Measurements from ENCODE around the gene SEC16B.

SEC16B gene, protein sequence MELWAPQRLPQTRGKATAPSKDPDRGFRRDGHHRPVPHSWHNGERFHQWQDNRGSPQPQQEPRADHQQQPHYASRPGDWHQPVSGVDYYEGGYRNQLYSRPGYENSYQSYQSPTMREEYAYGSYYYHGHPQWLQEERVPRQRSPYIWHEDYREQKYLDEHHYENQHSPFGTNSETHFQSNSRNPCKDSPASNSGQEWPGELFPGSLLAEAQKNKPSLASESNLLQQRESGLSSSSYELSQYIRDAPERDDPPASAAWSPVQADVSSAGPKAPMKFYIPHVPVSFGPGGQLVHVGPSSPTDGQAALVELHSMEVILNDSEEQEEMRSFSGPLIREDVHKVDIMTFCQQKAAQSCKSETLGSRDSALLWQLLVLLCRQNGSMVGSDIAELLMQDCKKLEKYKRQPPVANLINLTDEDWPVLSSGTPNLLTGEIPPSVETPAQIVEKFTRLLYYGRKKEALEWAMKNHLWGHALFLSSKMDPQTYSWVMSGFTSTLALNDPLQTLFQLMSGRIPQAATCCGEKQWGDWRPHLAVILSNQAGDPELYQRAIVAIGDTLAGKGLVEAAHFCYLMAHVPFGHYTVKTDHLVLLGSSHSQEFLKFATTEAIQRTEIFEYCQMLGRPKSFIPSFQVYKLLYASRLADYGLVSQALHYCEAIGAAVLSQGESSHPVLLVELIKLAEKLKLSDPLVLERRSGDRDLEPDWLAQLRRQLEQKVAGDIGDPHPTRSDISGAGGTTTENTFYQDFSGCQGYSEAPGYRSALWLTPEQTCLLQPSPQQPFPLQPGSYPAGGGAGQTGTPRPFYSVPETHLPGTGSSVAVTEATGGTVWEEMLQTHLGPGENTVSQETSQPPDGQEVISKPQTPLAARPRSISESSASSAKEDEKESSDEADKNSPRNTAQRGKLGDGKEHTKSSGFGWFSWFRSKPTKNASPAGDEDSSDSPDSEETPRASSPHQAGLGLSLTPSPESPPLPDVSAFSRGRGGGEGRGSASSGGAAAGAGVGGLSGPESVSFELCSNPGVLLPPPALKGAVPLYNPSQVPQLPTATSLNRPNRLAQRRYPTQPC

GRCh38 chr1:177969825-177970371 lies at the start of gene SEC16B:
TSS of gene SEC16B (minus strand) at chr1:177970058. CDS start at chr1:177967981, 2,077 bp downstream.
- DNase-seq: no peak

DNA sequence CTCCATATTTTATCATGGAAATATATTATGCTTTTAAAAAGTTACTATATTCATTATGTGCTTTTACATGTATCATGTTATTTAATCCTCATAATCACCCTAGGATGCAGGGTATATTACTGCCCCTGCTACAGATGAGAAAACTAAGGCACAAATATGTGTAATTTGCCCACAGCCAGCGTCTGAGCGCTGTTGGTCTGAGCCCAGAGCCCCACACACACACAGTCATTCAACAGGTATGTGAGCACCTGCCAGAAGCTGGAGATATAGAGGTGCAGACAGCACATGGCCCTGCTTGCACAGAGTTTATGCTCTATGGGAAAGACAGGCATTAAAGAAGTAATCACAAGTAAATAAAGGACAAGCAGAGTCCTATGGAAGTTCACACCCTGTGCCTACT lies 49.8 kb upstream of the SEC16B start:
- no peak for DNase-seq

DNA sequence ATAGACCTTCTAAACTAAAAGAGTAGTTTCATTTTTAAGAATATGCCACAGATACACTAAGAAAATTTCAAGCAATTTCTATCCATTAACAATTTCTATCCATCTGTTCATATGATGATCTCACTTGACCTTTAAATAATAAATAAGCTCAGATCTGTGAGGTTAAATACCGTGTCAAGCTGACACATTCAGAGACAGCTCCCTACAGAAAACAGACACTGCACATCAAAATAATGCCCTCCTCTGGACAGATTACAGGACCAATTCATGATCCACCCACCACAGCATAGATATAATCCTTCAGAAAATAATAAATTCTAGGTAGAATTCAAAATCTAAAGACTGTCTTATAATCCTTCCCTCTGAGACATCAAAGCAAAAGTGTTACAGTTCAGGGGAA lies 49.4 kb upstream of the SEC16B start:
- no peak for DNase-seq

DNA sequence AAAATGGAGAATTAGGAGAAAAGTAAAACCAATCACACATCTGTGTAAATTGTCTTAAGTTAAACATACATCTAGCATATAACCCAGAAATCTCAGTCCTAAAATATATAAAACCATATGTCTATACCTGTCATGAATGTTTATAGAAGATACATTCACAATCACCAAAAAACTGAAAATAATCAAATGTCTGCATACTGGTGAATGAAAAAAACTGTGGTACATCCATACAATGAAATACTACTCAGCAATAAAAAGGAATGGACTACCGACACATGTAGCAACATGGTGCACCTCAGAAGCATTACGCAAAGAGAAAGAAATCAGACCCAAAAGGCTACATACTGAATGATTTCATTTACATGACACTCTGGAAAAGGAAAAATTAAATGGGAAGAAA lies 47.7 kb upstream of the SEC16B start:
- DNase-seq: no peak

DNA sequence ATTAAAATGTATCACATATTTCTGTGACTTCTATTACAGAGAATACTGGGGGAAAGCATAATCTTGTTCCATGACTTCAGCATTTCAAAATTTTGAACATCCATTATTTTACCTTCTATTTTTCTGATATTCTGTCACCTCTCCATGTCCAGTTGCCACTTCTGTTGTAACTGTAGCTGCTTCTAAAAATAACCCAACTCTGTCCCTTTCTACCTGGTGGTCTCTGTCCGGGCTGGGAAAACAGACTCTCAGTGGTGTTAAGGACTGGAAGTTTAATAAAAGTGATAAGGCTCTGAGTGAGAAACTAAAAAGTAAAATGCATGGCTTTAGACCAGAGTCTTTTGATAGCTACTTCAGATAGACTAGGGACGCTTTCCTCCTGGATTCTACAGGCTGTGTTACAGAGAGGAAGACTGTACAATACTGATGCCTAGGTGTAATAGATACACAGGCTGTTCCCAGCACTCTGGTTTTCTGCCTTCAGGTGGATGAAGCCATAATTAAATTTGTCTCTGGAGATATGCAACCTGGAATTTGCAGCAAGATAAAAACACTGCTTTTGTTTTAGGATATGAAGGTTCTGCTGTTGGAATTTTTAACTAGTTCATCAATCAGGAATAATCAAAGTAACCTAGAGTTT lies 42.1 kb upstream of the SEC16B start:
- DNase-seq: no peak

DNA sequence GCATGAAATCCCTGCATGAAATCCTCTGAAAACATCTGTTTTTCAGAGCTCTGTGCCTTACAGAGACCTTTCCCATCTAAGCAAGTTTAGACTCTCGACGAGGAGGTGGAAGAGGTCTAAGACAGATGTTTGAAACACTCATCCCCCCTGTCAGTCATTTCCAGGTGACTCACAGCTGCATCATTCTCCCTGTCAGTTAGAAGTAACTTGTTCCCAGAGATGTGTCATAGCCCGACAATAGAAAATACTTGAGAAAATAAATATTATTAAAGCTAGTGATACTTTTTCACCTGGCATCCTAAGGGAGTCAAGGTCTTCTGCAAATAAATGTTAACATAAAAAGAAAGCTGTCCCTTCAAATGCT lies 41.6 kb upstream of the SEC16B start:
- peak in 6 of 56 donors; percentile 9 to 47 (median 16) for DNase-seq

DNA sequence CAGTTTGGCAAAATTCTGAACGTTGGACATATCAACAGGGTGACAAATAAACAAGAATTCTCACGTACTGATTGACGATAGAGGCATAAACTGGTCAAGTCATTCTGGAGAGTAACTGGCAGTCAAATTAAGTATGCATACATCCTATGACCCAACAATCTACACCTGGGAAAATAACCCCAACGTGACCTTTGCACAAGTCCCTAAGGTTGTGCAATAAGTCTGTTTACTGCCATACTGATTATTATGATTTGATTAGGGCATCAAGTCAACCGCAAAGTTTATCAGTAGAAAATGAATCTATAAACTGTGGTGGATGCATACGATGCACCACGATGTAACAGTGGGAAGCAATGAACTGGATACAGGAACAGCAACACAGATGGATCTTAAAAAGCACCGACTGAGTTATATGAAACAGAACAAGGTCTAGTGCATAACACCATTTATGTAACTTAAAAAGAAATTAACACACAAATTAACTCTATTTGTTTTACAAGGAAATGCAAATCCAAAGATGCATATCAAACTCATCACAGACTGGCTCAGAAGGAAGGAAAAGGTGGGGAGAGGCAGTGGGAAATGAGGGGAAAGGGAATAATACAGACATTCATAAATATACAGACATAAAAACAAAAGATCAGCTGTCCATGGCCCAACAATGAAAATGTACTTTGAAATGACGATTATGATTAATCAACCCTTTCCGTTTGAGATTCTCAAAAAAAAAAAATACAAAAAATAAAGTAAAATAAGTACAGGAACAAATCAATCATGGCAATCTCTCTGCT lies 41.0 kb upstream of the SEC16B start:
- DNase-seq: no peak

DNA sequence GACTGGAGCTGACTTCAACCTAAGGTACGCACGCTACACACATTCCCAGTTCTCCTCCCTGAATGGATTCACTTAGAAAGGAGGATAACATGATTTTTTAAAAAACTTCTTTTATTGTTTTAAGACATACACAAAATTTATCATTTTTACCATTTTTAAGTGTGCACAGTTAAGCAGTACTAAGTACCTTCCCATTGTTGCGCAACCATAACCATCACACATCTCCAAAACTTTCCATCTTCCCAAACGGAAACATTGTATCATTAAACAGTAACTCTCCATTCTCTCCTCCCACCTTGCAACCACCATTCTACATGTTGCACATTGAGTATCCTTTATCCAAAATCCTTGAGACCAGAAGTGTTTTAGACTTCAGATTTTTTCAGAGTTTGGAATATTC lies 36.2 kb upstream of the SEC16B start:
- no peak for DNase-seq

GRCh38 chr1:178005450-178005849 lies 35.6 kb upstream of the SEC16B start:
- DNase-seq: peak in 8 of 56 donors; percentile 11 to 32 (median 26)

GRCh38 chr1:178004926-178005391 lies 35.1 kb upstream of the SEC16B start:
- DNase-seq: peak in 7 of 56 donors; percentile 3 to 32 (median 9)

GRCh38 chr1:177998696-177999631 lies 29.1 kb upstream of the SEC16B start:
- DNase-seq: no peak

GRCh38 chr1:177996957-177997356 lies 27.1 kb upstream of the SEC16B start:
- no peak for DNase-seq

DNA sequence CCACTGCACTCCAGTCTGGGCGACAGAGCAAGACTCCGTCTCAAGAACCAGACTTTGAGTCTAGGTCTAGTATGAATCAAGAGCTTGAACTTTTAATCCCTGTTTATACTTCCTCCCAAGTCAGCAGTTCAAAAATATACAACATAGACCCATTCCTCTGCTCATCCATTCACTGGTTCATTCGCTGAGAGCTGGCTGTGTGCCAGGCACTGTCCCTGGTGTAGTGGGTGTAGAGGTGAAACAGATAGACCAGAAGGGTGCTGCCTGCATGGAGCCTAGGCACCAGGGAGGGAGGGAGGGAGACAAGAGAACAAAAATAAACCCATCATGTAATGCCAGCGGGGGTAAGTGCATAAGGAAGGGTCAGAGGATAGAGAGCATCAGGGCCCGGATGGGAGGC lies 25.5 kb upstream of the SEC16B start:
- no peak for DNase-seq

- peak in 26 of 56 donors; percentile 3 to 75 (median 26) for DNase-seq
Measured at GRCh38 chr1:177986281-177986680, 16.4 kb upstream of the SEC16B start.

DNA sequence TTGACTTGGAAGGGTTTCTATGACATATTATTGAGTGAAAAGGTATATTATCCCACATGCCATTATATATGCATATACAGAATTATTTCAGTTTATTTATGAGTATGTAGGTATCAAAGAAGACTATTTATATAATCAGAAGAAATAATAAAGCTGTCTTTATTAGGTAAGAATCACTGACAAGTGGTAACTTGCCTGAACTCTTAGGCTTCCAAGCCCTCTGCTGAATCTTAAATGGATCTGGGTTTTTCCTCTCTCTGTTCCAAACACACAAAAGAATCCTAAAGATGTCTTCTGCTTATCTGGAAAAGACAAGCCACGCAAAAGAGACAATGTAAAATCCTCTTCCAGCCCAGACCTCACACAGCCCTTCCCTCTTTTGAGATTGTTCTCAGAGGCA lies 14.9 kb upstream of the SEC16B start:
- DNase-seq: no peak

GRCh38 chr1:177984136-177984525 lies 14.3 kb upstream of the SEC16B start:
- DNase-seq: peak in 42 of 56 donors; percentile 2 to 72 (median 30)

GRCh38 chr1:177983482-177984135 lies 13.8 kb upstream of the SEC16B start:
- no peak for DNase-seq

DNA sequence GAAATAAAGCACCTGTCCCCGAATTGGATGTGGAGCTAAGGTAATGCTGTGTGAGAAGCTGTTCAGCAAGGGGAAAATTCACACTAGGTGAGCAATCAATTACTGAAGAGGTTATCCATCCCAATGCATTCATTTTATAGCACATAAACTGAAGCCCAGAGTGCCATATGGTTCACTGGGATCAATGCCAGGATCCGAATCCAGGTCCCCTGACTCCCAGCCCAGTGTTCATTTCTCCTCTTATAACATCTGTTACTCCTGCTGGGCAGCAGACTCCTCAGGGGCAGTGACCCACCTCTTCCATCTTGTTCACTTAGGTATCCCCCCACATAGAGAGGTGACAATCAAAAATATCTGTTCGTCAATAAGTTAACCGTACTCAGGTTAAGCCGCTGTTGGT lies 13.2 kb upstream of the SEC16B start:
- no peak for DNase-seq

DNA sequence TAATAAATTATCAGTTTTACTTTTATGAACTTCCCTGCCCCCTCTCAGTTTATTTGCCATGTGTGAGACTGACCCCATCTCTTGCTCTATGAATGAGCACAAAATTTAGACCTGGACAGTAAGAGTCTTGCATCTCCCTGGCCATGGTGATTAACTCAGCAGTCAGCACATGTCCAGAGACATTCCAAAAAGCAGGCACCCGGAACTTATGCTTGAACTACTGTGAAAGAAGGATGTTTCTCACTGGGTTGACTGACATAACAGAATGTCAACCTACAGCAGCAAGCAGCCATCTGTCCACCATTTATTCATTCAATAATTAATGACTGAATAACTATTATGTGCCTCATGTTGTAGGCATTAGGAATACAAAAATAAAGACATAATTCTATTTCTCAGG lies 11.3 kb upstream of the SEC16B start:
- DNase-seq: no peak

All from nucleus accumbens (tissue), 56 donors.